ENCODE results near the gene RNF167.

RNF167 gene

DNA sequence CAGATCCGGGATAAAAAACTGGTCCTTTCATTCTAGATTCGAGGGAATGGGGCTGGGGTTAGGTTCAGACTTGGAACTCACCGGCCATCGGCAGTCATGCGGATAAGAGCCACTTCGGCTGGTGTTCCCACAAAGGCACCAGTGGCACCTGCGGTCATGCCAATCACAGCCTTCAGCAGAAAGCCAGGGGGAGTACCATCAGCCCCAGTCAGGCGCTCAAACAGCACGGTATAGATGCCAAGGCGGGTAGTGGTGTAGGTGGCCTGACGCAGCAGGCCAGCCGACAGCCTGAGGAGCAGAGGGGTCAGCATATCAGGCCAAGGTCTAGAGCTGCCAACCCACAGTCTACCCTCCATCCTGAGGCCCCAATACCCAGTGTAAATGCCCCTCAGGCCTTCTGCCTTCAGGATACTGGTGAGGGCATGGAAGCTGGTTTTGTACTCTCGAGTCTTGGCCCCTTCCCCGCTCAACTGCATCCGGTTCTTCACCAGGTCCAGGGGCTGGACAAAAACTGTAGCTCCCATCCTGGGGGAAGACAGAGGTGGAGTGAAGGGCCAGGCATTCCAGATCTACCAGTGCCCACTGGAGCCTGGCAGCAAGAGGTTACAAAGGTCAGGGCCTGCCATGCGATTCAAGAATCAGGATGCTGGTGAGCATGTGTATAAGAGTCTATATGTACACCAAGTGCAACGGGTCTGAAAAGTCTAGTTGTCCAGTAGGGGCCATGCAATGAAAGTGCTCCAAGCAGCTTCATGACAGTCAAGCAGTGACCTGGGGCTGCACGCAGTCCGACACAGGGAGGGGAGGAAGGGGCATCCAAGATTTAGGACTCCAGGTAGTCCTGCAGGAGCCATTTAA, 1.2 kb upstream of the RNF167 start:
- TF ChIP-seq ZBTB7A (IDR thresholded peaks at IDR 0.05; ENCODE audit: low read depth) (no peak), RAD21 (IDR thresholded peaks at IDR 0.05; ENCODE audit: low read depth) (no peak), EP300 (IDR thresholded peaks at IDR 0.05; ENCODE audit: borderline replicate concordance) (no peak), TCF12 (IDR thresholded peaks at IDR 0.05; ENCODE audit: low read depth) (no peak), TAF1 (IDR thresholded peaks at IDR 0.05; ENCODE audit: low read depth) (no peak), TEAD4 (IDR thresholded peaks at IDR 0.05) (no peak), CREB1 (IDR thresholded peaks at IDR 0.05; ENCODE audit: low read depth) (no peak), YY1 (IDR thresholded peaks at IDR 0.05; ENCODE audit: low read depth) (no peak), NFIC (IDR thresholded peaks at IDR 0.05) (no peak), CEBPB (IDR thresholded peaks at IDR 0.05) (no peak), FOXM1 (IDR thresholded peaks at IDR 0.05; ENCODE audit: borderline replicate concordance, low read depth) (no peak)
- TF ChIP-seq, protein P1, sequence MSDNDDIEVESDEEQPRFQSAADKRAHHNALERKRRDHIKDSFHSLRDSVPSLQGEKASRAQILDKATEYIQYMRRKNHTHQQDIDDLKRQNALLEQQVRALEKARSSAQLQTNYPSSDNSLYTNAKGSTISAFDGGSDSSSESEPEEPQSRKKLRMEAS (IDR thresholded peaks at IDR 0.05) = no peak
- TF ChIP-seq, protein P2, sequence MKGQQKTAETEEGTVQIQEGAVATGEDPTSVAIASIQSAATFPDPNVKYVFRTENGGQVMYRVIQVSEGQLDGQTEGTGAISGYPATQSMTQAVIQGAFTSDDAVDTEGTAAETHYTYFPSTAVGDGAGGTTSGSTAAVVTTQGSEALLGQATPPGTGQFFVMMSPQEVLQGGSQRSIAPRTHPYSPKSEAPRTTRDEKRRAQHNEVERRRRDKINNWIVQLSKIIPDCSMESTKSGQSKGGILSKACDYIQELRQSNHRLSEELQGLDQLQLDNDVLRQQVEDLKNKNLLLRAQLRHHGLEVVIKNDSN (IDR thresholded peaks at IDR 0.05) = no peak
- TF ChIP-seq, protein P3, sequence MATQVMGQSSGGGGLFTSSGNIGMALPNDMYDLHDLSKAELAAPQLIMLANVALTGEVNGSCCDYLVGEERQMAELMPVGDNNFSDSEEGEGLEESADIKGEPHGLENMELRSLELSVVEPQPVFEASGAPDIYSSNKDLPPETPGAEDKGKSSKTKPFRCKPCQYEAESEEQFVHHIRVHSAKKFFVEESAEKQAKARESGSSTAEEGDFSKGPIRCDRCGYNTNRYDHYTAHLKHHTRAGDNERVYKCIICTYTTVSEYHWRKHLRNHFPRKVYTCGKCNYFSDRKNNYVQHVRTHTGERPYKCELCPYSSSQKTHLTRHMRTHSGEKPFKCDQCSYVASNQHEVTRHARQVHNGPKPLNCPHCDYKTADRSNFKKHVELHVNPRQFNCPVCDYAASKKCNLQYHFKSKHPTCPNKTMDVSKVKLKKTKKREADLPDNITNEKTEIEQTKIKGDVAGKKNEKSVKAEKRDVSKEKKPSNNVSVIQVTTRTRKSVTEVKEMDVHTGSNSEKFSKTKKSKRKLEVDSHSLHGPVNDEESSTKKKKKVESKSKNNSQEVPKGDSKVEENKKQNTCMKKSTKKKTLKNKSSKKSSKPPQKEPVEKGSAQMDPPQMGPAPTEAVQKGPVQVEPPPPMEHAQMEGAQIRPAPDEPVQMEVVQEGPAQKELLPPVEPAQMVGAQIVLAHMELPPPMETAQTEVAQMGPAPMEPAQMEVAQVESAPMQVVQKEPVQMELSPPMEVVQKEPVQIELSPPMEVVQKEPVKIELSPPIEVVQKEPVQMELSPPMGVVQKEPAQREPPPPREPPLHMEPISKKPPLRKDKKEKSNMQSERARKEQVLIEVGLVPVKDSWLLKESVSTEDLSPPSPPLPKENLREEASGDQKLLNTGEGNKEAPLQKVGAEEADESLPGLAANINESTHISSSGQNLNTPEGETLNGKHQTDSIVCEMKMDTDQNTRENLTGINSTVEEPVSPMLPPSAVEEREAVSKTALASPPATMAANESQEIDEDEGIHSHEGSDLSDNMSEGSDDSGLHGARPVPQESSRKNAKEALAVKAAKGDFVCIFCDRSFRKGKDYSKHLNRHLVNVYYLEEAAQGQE (IDR thresholded peaks at IDR 0.05; ENCODE audit: low read depth) = no peak

DNA sequence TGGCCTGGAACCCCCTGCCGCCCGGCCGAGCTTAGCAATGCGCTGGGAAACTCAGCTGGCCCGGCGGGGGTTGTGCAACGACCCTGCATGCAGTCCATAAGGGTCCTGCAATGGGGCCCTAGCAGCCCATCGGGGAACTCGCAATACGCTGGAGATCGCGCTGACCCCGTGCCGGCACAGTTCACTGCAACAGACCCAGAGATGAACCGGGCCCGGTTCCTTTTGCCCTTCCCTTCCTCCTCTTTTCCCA, 597 bp upstream of the RNF167 start:
- TF ChIP-seq YY1 (IDR thresholded peaks at IDR 0.05; ENCODE audit: low read depth) (no peak), EP300 (IDR thresholded peaks at IDR 0.05; ENCODE audit: borderline replicate concordance) (no peak), NFIC (IDR thresholded peaks at IDR 0.05) (no peak), TEAD4 (IDR thresholded peaks at IDR 0.05) (no peak), FOXM1 (IDR thresholded peaks at IDR 0.05; ENCODE audit: borderline replicate concordance, low read depth) (no peak), TCF12 (IDR thresholded peaks at IDR 0.05; ENCODE audit: low read depth) (no peak), ZBTB7A (IDR thresholded peaks at IDR 0.05; ENCODE audit: low read depth) (no peak), CEBPB (IDR thresholded peaks at IDR 0.05) (no peak), EGR1 (IDR thresholded peaks at IDR 0.05) (no peak), CREB1 (IDR thresholded peaks at IDR 0.05; ENCODE audit: low read depth) (no peak)
- TF ChIP-seq, protein P1 (IDR thresholded peaks at IDR 0.05) = no peak
- TF ChIP-seq, protein P3 (IDR thresholded peaks at IDR 0.05; ENCODE audit: low read depth) = no peak
- TF ChIP-seq, protein P2 (IDR thresholded peaks at IDR 0.05) = no peak

DNA sequence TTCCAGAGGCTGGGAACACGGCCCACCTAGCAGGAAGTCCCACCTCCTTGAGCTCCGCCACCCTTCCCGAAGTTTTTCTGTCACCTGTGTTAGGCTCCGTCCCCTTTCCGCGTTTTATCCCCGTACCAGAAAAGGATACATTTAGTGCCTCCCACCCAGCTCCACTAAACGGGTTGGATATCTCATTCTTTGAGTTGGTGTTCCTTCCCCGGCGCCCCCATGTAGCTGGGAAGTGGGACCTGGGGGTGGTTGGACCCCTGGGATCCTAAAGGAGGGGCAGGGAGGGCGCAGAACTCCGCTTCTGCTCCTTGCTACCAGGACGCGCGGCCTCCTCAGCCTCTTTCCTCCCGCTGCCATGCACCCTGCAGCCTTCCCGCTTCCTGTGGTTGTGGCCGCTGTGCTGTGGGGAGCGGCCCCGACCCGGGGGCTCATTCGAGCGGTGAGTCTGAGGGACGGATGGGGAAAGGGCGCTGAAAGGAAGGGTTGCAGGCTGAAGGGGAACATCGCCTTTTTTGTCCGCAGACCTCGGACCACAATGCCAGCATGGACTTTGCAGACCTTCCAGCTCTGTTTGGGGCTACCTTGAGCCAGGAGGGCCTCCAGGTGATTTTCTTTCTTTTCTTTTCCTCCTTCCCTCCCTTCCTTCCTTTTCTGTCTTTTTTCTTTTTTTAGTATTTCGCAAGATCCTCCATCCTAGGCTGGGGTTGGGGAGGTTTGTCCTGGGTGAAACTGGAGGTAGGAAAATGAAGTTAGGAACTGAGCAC, 669 bp downstream of the RNF167 start:
- TF ChIP-seq TCF12 (IDR thresholded peaks at IDR 0.05; ENCODE audit: low read depth) = no peak
- TF ChIP-seq CEBPB (IDR thresholded peaks at IDR 0.05) = no peak
- TF ChIP-seq, protein P3 (IDR thresholded peaks at IDR 0.05; ENCODE audit: low read depth) = no peak
- no peak for TF ChIP-seq EP300 (IDR thresholded peaks at IDR 0.05; ENCODE audit: borderline replicate concordance)
- TF ChIP-seq CREB1 (IDR thresholded peaks at IDR 0.05; ENCODE audit: low read depth) = no peak
- TF ChIP-seq, protein P2 (IDR thresholded peaks at IDR 0.05) = no peak
- no peak for TF ChIP-seq TEAD4 (IDR thresholded peaks at IDR 0.05)
- TF ChIP-seq YY1 (IDR thresholded peaks at IDR 0.05; ENCODE audit: low read depth) = no peak
- TF ChIP-seq, protein P1 (IDR thresholded peaks at IDR 0.05) = no peak
- no peak; the same call in 1 of the 2 replicates for TF ChIP-seq FOXM1 (IDR thresholded peaks at IDR 0.05; ENCODE audit: borderline replicate concordance, low read depth)
- TF ChIP-seq NFIC (IDR thresholded peaks at IDR 0.05) = no peak
- TF ChIP-seq TAF1 (IDR thresholded peaks at IDR 0.05; ENCODE audit: low read depth) = no peak; the same call in none of the 2 replicates
- no peak for TF ChIP-seq ZBTB7A (IDR thresholded peaks at IDR 0.05; ENCODE audit: low read depth)
- TF ChIP-seq RAD21 (IDR thresholded peaks at IDR 0.05; ENCODE audit: low read depth) = no peak
